HG03520 (cell line): Measurements from ENCODE around the gene NWD2.
"Not testable (repeated sequence)": the region's sequence is repeated elsewhere in the genome, so short reads cannot be mapped to it uniquely, and the experiment has no call there.

Source experiments
- ATAC-seq: cut with Tn5 transposase; IDR thresholded peaks from one replicate; pipeline ENCODE4 v1.9.1; 2021; ENCODE audit warnings: mild to moderate bottlenecking, moderate library complexity; ENCODE audit not compliant: unreplicated experiment

NWD2 gene

GRCh38 chr4:37389967-37390580, 145.5 kb downstream of the NWD2 start:
- ATAC-seq, result peak; percentile 80

- no peak for ATAC-seq
These were observed 148.1 kb downstream of the NWD2 start for GRCh38 chr4:37392521-37393255.

- ATAC-seq, result no peak
These were observed 148.8 kb downstream of the NWD2 start for GRCh38 chr4:37393321-37393720.

- ATAC-seq, result no peak
These were observed 149.3 kb downstream of the NWD2 start for GRCh38 chr4:37393889-37394288.

GRCh38 chr4:37397505-37397904, 153.0 kb downstream of the NWD2 start:
- ATAC-seq, result no peak

- ATAC-seq, result peak; percentile 86
These were observed 155.8 kb downstream of the NWD2 start for GRCh38 chr4:37400241-37400881.

GRCh38 chr4:37407938-37408826, 163.6 kb downstream of the NWD2 start:
- not testable (repeated sequence) for ATAC-seq

GRCh38 chr4:37413612-37414011, 169.1 kb downstream of the NWD2 start:
- ATAC-seq, result not testable (repeated sequence)

GRCh38 chr4:37415845-37416369, 171.4 kb downstream of the NWD2 start:
- no peak for ATAC-seq

GRCh38 chr4:37421614-37422013, 177.1 kb downstream of the NWD2 start:
- ATAC-seq, result no peak

GRCh38 chr4:37422102-37422501, 177.6 kb downstream of the NWD2 start:
- ATAC-seq, result no peak

GRCh38 chr4:37422638-37423037, 178.1 kb downstream of the NWD2 start:
- no peak for ATAC-seq

- ATAC-seq, result no peak
These were observed 178.8 kb downstream of the NWD2 start for GRCh38 chr4:37423310-37423709.

GRCh38 chr4:37424753-37425152, 180.2 kb downstream of the NWD2 start:
- ATAC-seq, result no peak

- ATAC-seq, result no peak
These were observed 181.3 kb downstream of the NWD2 start for GRCh38 chr4:37425857-37426256.

- no peak for ATAC-seq
These were observed 182.7 kb downstream of the NWD2 start for GRCh38 chr4:37427193-37427592.

- no peak for ATAC-seq
These were observed 185.4 kb downstream of the NWD2 start for GRCh38 chr4:37429906-37430305.

- ATAC-seq, result no peak
These were observed 186.3 kb downstream of the NWD2 start for GRCh38 chr4:37430718-37431416.

- ATAC-seq, result no peak
These were observed 186.8 kb downstream of the NWD2 start for GRCh38 chr4:37431417-37431743.

GRCh38 chr4:37434469-37434868, 189.9 kb downstream of the NWD2 start:
- no peak for ATAC-seq
